Right lobe of liver (tissue), 6 donors: ENCODE data around the gene TRMT11. TPM values are rescaled to one million over a fixed set of nuclear protein-coding genes. Genes with fewer than 3 reads are reported as not detected.
A peak's percentile ranks its signal among the peaks of the same experiment; 100 is the strongest.

Experiments
- ATAC-seq, 4 donors: fragments of 200-7000 bp; cut with Tn5 transposase; one replicate each; pipeline ENCODE4 v1.9.1; 2020; ENCODE audit warnings: mild to moderate bottlenecking in 4 of 4, moderate library complexity in 4 of 4
- DNase-seq, 3 donors: peaks; one replicate each; pipeline ENCODE4 v3.0.0-alpha.2; 2020
- H3K27ac ChIP-seq, 3 donors: fragments of 200-600 bp; one replicate each; pipeline ENCODE4 v1.8.0; 2022
- H3K27me3 ChIP-seq, 2 donors: fragments of 200-600 bp; one replicate each; pipeline ENCODE4 v1.8.0; 2022
- H3K36me3 ChIP-seq, 4 donors: fragments of 200-600 bp; sonication (generic) in 1 of 4; one replicate each; pipeline versions ENCODE4 v1.5.1 to v1.8.0; 2017 to 2022; ENCODE audit warnings: control low read depth in 1 of 4
- H3K4me1 ChIP-seq, 4 donors: fragments of 200-600 bp; sonication (generic) in 1 of 4; one replicate each; pipeline versions ENCODE4 v1.5.1 to v1.8.0; 2017 to 2022; ENCODE audit warnings: control low read depth in 1 of 4
- H3K4me3 ChIP-seq, 3 donors: fragments of 200-600 bp; one replicate each; pipeline ENCODE4 v1.8.0; 2022
- H3K9me3 ChIP-seq, 4 donors: fragments of 200-600 bp; sonication (generic) in 1 of 4; one replicate each; pipeline versions ENCODE4 v1.5.1 to v1.8.0; 2017 to 2022; ENCODE audit warnings: control low read depth in 1 of 4
- CTCF ChIP-seq, 4 donors: fragments of 200-600 bp in 3 of 4; fragments of 450-650 bp in 1 of 4; IDR thresholded peaks; one replicate each; pipeline versions ENCODE4 v1.5.1 to v1.8.0; 2016 to 2022; ENCODE audit warnings: antibody characterized with exemption in 4 of 4, mild to moderate bottlenecking in 2 of 4
- POLR2A ChIP-seq: fragments of 450-650 bp; IDR thresholded peaks from one replicate; pipeline ENCODE4 v1.6.1; 2017; ENCODE audit warnings: antibody characterized with exemption, mild to moderate bottlenecking
- WGBS: methylation state at CpG from one replicate; pipeline ENCODE4 v1.1.6; 2018; ENCODE audit warnings: low coverage, low lambda C conversion rate; ENCODE audit not compliant: insufficient coverage; ENCODE audit errors: missing lambda C conversion rate; 5-methylcytosine and 5-hydroxymethylcytosine counted together
- intact Hi-C, 2 donors: fragments of 100-400 bp; cut with DNase I; formaldehyde crosslinking; loops; one replicate each; pipeline versions ENCODE4 v1.11.2 to v1.14.1; 2022
- total RNA-seq, 6 experiments: library from RNA; depleted of rRNA in 2 of 6; stranded (reverse); fragments of >200 nt in 2 of 6; fragmentation: NEBNext Ultra II Directional in 3 of 6; extraction: Animal tissue kit (Norgen Biotek cat#: 25700) in 3 of 6; gene quantifications; one replicate each; pipeline versions ENCODE4 v1.1.0 to v1.2.4, GENCODE V29; 2016 to 2023
- donor health status: DM: no; HTN: yes; CAD: no.
- donor health status: DM: no; HTN: no; CAD: no.
- donor health status: DM: no; HTN: no; CAD: no.
- donor health status: DM: no; HTN: yes; CAD: no.
- donor health status: DM: no; HTN: yes; CAD: no.

Gene TRMT11
- total RNA-seq, 6 experiments from 2014 or later, result 12.6 to 36.0 (median 25.3) TPM

DNA sequence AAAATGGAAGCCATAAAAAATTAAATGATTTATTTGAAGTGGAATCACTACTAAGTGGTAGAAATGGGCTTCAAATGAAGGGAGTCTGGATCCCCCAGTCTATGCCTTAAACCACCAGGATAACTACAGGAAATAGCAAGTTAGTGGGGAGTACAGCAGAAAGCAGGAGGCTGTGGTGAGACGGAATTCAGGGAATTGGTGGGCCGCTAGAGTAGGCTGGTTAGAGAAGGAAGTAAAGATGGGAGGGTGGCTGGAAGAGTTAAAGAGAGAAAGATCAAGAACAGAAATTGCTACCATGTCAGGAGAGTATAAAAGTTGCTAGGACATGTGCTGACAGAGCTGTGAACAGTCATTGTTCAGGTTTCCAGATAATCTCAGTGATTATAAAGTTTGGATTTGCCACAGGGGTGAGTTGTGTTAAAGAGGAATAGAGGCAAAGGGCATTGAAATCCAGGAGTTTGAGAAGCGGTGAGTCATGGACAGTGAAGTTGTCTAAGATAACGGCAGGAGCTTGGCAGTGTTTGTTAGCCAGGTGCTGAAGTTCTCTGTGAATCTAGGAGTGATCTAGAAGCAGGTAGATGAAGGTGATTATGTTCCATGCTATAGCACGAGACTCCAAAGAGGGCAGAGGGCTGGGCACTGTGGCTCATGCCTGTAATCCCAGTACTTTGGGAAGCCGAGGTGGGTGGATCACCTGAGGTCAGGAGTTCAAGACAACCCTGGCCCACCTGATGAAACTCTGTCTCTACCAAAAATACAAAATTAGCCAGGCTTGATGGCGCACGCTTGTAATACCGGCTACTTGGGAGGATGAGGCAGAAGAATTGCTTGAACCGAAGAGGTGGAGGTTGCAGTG is 43.4 kb upstream of the TRMT11 start:
- no peaks in the 10 kb centered on the region for H3K9me3 ChIP-seq
- H3K27ac ChIP-seq, result peak overlapping the region; percentile 56 to 90 (median 62)
- ATAC-seq (peak; percentile 57 to 74 (median 63)), DNase-seq (peak in 1 of 3 donors; percentile 23)
- 73% methylated on average over 7 of the region's 10 CpGs for WGBS
- peak; percentile 21 for TF ChIP-seq POLR2A
- TF ChIP-seq CTCF (IDR thresholded peaks at IDR 0.05), result no peak
- no peaks in the 10 kb centered on the region for H3K36me3 ChIP-seq
- peaks cover 0 to 40% (median 19%) of the 10 kb centered on the region in 4 donors for H3K4me1 ChIP-seq
- intact Hi-C loops, result no loop called here
- no peaks in the 10 kb centered on the region for H3K27me3 ChIP-seq
- no peak overlapping the region for H3K4me3 ChIP-seq

GRCh38 chr6:125943528-125944433 is 42.6 kb upstream of the TRMT11 start:
- H3K9me3 ChIP-seq, result no peaks in the 10 kb centered on the region
- no peak for ATAC-seq
- no peaks in the 10 kb centered on the region for H3K27me3 ChIP-seq
- peaks cover 0 to 40% (median 19%) of the 10 kb centered on the region in 4 donors for H3K4me1 ChIP-seq
- DNase-seq, result no peak
- H3K27ac ChIP-seq, result peak overlapping the region; percentile 56 to 90 (median 62)
- TF ChIP-seq POLR2A (no peak), CTCF (IDR thresholded peaks at IDR 0.05) (no peak)
- no peaks in the 10 kb centered on the region for H3K36me3 ChIP-seq
- intact Hi-C loops, result no loop called here
- H3K4me3 ChIP-seq, result no peak overlapping the region
- WGBS, result 81% methylated on average over 4 of the region's 4 CpGs

- Histone ChIP-seq H3K4me1 (peaks cover 0 to 40% (median 19%) of the 10 kb centered on the region in 4 donors), H3K27ac (peak overlapping the region; percentile 56 to 90 (median 62)), H3K27me3 (no peaks in the 10 kb centered on the region), H3K4me3 (no peak overlapping the region), H3K36me3 (no peaks in the 10 kb centered on the region), H3K9me3 (no peaks in the 10 kb centered on the region)
- TF ChIP-seq POLR2A, result no peak
- no peak for TF ChIP-seq CTCF (IDR thresholded peaks at IDR 0.05)
- DNase-seq (peak; percentile 89 to 91 (median 91)), ATAC-seq (peak; percentile 72 to 92 (median 90))
- intact Hi-C loops, result no loop called here
- 1% methylated on average over 5 of the region's 5 CpGs for WGBS
Observed at GRCh38 chr6:125944434-125944816, 41.9 kb upstream of the TRMT11 start.

- DNase-seq, result no peak
- Histone ChIP-seq H3K36me3 (no peaks in the 10 kb centered on the region), H3K27ac (peak overlapping the region; percentile 56 to 90 (median 62)), H3K9me3 (no peaks in the 10 kb centered on the region), H3K4me1 (peaks cover 0 to 40% (median 19%) of the 10 kb centered on the region in 4 donors), H3K27me3 (no peaks in the 10 kb centered on the region), H3K4me3 (no peak overlapping the region)
- ATAC-seq, result no peak
- 28% methylated on average over 1 of the region's 1 CpG for WGBS
- intact Hi-C loops, result no loop called here
- TF ChIP-seq POLR2A, result no peak
- TF ChIP-seq CTCF (IDR thresholded peaks at IDR 0.05), result no peak
Observed at GRCh38 chr6:125944896-125945295, 41.4 kb upstream of the TRMT11 start.
